H1 (cell line): ENCODE data around the gene SCGB1C2.

Experiments
- CTCF ChIP-seq, 3 experiments: IDR thresholded peaks; 1 replicate in 2 of 3; 2 replicates in 1 of 3; pipeline versions ENCODE4 v1.5.1 to v1.6.1; 2011; ENCODE audit warnings: low read length in 3 of 3, mild to moderate bottlenecking in 3 of 3, inconsistent platforms in 2 of 3, low read depth in 1 of 3, moderate library complexity in 1 of 3; ENCODE audit not compliant: insufficient read depth in 1 of 3; ENCODE audit errors: control extremely low read depth in 1 of 3
- USF2 ChIP-seq: IDR thresholded peaks from 2 replicates; pipeline ENCODE4 v1.6.1; 2011; ENCODE audit warnings: low read length, improper control_type of control experiment

GRCh38 chr17:172401-172800 lies 35.0 kb downstream of the SCGB1C2 start:
- TF ChIP-seq CTCF (IDR thresholded peaks at IDR 0.05; ENCODE audit: control extremely low read depth in 1 of 3, insufficient read depth in 1 of 3, low read depth in 1 of 3, low read length in 3 of 3) = no peak
- TF ChIP-seq USF2 = no peak
